ENCODE results near the gene TRMT2A.

DNA sequence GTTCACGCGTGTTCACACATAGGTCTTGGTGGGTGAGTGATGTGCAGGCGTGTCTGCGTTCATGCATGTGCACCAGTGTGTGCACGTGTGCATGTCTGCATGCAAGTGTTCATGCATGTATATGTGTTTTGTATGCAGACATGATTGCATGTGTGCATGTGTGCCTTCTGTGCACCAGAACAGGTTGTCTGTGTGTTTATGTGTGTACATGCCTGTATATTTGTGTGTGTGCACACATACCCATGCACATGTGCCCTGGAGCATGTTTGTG lies 19.5 kb upstream of the TRMT2A start:
- TF ChIP-seq, protein P1, sequence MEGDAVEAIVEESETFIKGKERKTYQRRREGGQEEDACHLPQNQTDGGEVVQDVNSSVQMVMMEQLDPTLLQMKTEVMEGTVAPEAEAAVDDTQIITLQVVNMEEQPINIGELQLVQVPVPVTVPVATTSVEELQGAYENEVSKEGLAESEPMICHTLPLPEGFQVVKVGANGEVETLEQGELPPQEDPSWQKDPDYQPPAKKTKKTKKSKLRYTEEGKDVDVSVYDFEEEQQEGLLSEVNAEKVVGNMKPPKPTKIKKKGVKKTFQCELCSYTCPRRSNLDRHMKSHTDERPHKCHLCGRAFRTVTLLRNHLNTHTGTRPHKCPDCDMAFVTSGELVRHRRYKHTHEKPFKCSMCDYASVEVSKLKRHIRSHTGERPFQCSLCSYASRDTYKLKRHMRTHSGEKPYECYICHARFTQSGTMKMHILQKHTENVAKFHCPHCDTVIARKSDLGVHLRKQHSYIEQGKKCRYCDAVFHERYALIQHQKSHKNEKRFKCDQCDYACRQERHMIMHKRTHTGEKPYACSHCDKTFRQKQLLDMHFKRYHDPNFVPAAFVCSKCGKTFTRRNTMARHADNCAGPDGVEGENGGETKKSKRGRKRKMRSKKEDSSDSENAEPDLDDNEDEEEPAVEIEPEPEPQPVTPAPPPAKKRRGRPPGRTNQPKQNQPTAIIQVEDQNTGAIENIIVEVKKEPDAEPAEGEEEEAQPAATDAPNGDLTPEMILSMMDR (IDR thresholded peaks at IDR 0.05; ENCODE audit: control extremely low read depth in 1 of 3, insufficient read depth in 1 of 3, low read depth in 1 of 3, low read length in 3 of 3): no peak
- no peak for TF ChIP-seq SP4 (IDR thresholded peaks at IDR 0.05; ENCODE audit: low read length)
- TF ChIP-seq NRF1 (IDR thresholded peaks at IDR 0.05; ENCODE audit: low read depth, low read length): no peak
- no peak for TF ChIP-seq SP1 (IDR thresholded peaks at IDR 0.05; ENCODE audit: low read depth, low read length)
